Stomach (tissue), 9 donors: ENCODE results near the gene RENBP. TPM values are rescaled to one million over a fixed set of nuclear protein-coding genes. Genes with fewer than 3 reads are reported as not detected.

Experiments
- DNase-seq, 2 donors: peaks; one replicate each; pipeline versions ENCODE4 v3.0.0 to v3.0.0-alpha.2; 2013 to 2019
- H3K27ac ChIP-seq, 5 donors: fragments of 200-600 bp in 4 of 5; sonication (generic) in 4 of 5; one replicate each; pipeline ENCODE4 v1.5.1; 2013 to 2019; ENCODE audit warnings: mild to moderate bottlenecking in 1 of 5, moderate library complexity in 1 of 5
- H3K27me3 ChIP-seq, 3 donors: fragments of 200-600 bp; sonication (generic); one replicate each; pipeline ENCODE4 v1.5.1; 2017 to 2019; ENCODE audit warnings: mixed run types in 1 of 3
- H3K36me3 ChIP-seq, 4 donors: fragments of 200-600 bp; sonication (generic); 1 replicate in 3 of 4; 2 replicates in 1 of 4; pipeline ENCODE4 v1.5.1; 2016 to 2019
- H3K4me1 ChIP-seq, 4 donors: fragments of 200-600 bp; sonication (generic); one replicate each; pipeline ENCODE4 v1.5.1; 2016 to 2019
- H3K4me3 ChIP-seq, 4 donors: fragments of 200-600 bp; sonication (generic) in 3 of 4; one replicate each; pipeline ENCODE4 v1.5.1; 2016 to 2019; ENCODE audit warnings: mild to moderate bottlenecking in 1 of 4
- H3K9me3 ChIP-seq, 4 donors: fragments of 200-600 bp; sonication (generic); one replicate each; pipeline ENCODE4 v1.5.1; 2016 to 2019
- EP300 ChIP-seq: sonication (generic); formaldehyde crosslinking; IDR thresholded peaks from one replicate; pipeline ENCODE4 v1.6.1; 2017; ENCODE audit warnings: antibody characterized with exemption
- POLR2A ChIP-seq, 4 donors: fragments of 450-650 bp; IDR thresholded peaks; one replicate each; pipeline ENCODE4 v1.6.1; 2016; ENCODE audit warnings: antibody characterized with exemption in 4 of 4, control low read depth in 2 of 4, mild to moderate bottlenecking in 1 of 4, moderate library complexity in 1 of 4
- POLR2AphosphoS5 ChIP-seq, 3 donors: sonication (generic); formaldehyde crosslinking; IDR thresholded peaks; one replicate each; pipeline ENCODE4 v1.6.1; 2016; ENCODE audit warnings: antibody characterized with exemption in 3 of 3
- WGBS, 5 donors: extraction: QIAGEN DNeasy Blood & Tissue Kit in 3 of 5; methylation state at CpG; one replicate each; pipeline versions ENCODE4 v1.1.5 to v1.1.7; 2013 to 2018; 5-methylcytosine and 5-hydroxymethylcytosine counted together
- intact Hi-C: fragments of 100-400 bp; cut with DNase I; formaldehyde crosslinking; loops from one replicate; pipeline ENCODE4 v1.15.1; 2023; ENCODE audit warnings: low total_unique reads
- polyA plus RNA-seq, 3 donors: library from polyadenylated mRNA; stranded (reverse); fragments of 200-250 nt; gene quantifications; one replicate each; pipeline ENCODE4 v1.2.3, GENCODE V29; 2013
- total RNA-seq, 5 donors: library from RNA; depleted of rRNA; stranded (reverse); fragments of >200 nt; gene quantifications; one replicate each; pipeline versions ENCODE4 v1.1.0 to v1.2.3, GENCODE V29; 2014 to 2016
- TF ChIP-seq, protein P1 (sequence below), 7 experiments: fragments of 450-650 bp in 4 of 7; fragments of 200-600 bp in 3 of 7; sonication (generic) in 3 of 7; IDR thresholded peaks; one replicate each; pipeline ENCODE4 v1.5.1; 2016 to 2019; ENCODE audit warnings: antibody characterized with exemption in 7 of 7, control low read depth in 2 of 7, mild to moderate bottlenecking in 1 of 7
- donor health status: healthy with polysubstance abuse.
- donor health status: Bipolar disorder and iron deficiency.
- donor health status: healthy.

Gene RENBP
- total and polyA plus RNA-seq, 8 donors: 2.3 to 12.7 (median 8.1) TPM; not detected in 3

DNA sequence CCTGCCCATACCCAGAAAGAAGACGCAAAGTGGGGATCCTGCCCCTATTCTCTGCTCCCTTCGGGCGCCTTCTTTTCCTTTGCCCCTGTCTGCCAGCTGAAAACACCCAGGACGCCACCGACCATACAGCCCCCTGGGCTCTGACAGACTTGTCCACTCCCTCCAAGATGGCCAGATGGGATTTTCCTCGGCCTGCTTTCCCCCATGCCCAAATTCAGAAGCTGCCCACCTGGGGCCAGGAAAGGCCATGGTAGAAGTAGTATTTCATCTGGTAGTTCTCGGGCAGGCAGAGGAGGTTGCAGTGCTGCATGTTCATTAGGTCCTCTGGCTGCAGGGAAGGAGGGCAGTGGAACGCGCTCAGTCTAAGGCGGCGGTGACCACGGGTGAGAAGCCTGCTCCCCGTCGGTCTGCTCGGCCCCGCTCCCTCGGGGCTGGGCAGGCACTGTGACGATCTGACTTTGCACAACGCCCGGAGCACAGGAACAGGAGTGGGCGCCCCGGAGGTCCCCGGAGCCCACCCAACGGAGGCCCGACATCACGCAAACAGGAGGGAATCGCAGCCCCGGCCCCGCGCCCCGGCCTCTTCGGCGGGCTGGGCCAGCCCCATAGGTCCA, 10.2 kb downstream of the RENBP start:
- no peak for DNase-seq
- Histone ChIP-seq H3K4me1 (peaks cover 0 to 45% (median 25%) of the 10 kb centered on the region in 4 donors), H3K27ac (peak overlapping the region; percentile 16 to 86 (median 61)), H3K9me3 (no peaks in the 10 kb centered on the region), H3K27me3 (no peaks in the 10 kb centered on the region), H3K4me3 (peak overlapping the region; percentile 64 to 85 (median 76)), H3K36me3 (peaks cover 4 to 35% (median 29%) of the 10 kb centered on the region in 4 donors)
- 4 to 44% (median 14%) methylated on average over 8 to 33 of the region's 33 CpGs for WGBS, 5 donors
- TF ChIP-seq POLR2AphosphoS5 (IDR thresholded peaks at IDR 0.05) (no peak), POLR2A (IDR thresholded peaks at IDR 0.05) (no peak), EP300 (no peak)
- TF ChIP-seq, protein P1, sequence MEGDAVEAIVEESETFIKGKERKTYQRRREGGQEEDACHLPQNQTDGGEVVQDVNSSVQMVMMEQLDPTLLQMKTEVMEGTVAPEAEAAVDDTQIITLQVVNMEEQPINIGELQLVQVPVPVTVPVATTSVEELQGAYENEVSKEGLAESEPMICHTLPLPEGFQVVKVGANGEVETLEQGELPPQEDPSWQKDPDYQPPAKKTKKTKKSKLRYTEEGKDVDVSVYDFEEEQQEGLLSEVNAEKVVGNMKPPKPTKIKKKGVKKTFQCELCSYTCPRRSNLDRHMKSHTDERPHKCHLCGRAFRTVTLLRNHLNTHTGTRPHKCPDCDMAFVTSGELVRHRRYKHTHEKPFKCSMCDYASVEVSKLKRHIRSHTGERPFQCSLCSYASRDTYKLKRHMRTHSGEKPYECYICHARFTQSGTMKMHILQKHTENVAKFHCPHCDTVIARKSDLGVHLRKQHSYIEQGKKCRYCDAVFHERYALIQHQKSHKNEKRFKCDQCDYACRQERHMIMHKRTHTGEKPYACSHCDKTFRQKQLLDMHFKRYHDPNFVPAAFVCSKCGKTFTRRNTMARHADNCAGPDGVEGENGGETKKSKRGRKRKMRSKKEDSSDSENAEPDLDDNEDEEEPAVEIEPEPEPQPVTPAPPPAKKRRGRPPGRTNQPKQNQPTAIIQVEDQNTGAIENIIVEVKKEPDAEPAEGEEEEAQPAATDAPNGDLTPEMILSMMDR (IDR thresholded peaks at IDR 0.05): no peak
- intact Hi-C loops: no loop called here

GRCh38 chrX:153933748-153934147, 10.7 kb downstream of the RENBP start:
- intact Hi-C loops: no loop called here
- Histone ChIP-seq H3K4me1 (peaks cover 0 to 50% (median 30%) of the 10 kb centered on the region in 4 donors), H3K27me3 (no peaks in the 10 kb centered on the region), H3K36me3 (peaks cover 4 to 36% (median 29%) of the 10 kb centered on the region in 4 donors), H3K9me3 (no peaks in the 10 kb centered on the region), H3K27ac (peak overlapping the region in 3 of 5 donors; percentile 61 to 86 (median 77)), H3K4me3 (peak overlapping the region; percentile 64 to 85 (median 76))
- TF ChIP-seq EP300 (no peak), POLR2A (IDR thresholded peaks at IDR 0.05) (no peak), POLR2AphosphoS5 (IDR thresholded peaks at IDR 0.05) (no peak)
- TF ChIP-seq, protein P1 (IDR thresholded peaks at IDR 0.05): no peak
- 15 to 52% (median 30%) methylated on average over 7 of the region's 7 CpGs for WGBS, 5 donors
- no peak for DNase-seq

GRCh38 chrX:153932220-153932915, 12.1 kb downstream of the RENBP start:
- Histone ChIP-seq H3K27ac (no peak overlapping the region), H3K27me3 (no peaks in the 10 kb centered on the region), H3K9me3 (no peaks in the 10 kb centered on the region), H3K36me3 (peaks cover 4 to 36% (median 29%) of the 10 kb centered on the region in 4 donors), H3K4me1 (peaks cover 0 to 56% (median 41%) of the 10 kb centered on the region in 4 donors), H3K4me3 (no peak overlapping the region)
- DNase-seq: no peak
- WGBS, 5 donors: 83 to 93% (median 91%) methylated on average over 13 of the region's 13 CpGs
- TF ChIP-seq EP300: no peak
- TF ChIP-seq, protein P1 (IDR thresholded peaks at IDR 0.05): no peak
- intact Hi-C loops: no loop called here

DNA sequence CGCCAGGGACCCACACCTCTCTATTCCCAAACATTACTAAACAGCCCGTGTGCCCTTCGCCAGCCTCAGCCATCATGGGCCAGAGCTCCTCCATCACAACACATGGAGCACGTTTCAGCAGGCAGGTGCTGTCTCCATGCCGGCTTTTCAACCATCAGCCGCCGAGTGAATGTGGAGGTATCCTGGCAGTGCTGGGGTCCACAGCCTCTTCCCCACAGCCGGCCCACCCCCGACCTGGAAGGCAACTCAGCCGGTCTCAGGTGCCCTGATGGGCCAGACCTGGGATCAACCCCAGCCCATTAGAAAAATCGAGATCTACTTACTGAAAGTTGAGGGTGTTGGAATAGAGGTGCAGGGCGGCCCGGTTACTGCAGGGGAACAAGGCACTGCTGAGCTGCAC, 12.7 kb downstream of the RENBP start:
- intact Hi-C loops: no loop called here

More for the DNA sequence above, 12.7 kb downstream of the RENBP start:
- no peak overlapping the region for H3K4me3 ChIP-seq
- peaks cover 4 to 36% (median 29%) of the 10 kb centered on the region in 4 donors for H3K36me3 ChIP-seq
- TF ChIP-seq, protein P1 (IDR thresholded peaks at IDR 0.05): no peak
- TF ChIP-seq EP300 (no peak), POLR2AphosphoS5 (IDR thresholded peaks at IDR 0.05) (no peak), POLR2A (IDR thresholded peaks at IDR 0.05) (no peak)
- H3K9me3 ChIP-seq: no peaks in the 10 kb centered on the region
- 92 to 95% (median 92%) methylated on average over 13 of the region's 13 CpGs for WGBS, 5 donors
- H3K4me1 ChIP-seq: peaks cover 4 to 62% (median 47%) of the 10 kb centered on the region in 4 donors
- peaks cover 0 to 3% (median 0%) of the 10 kb centered on the region in 3 donors for H3K27me3 ChIP-seq
- no peak overlapping the region for H3K27ac ChIP-seq
- DNase-seq: no peak
